GM18861 (cell line): ENCODE data around the gene FBXO27.
"Not testable (repeated sequence)": the region's sequence is repeated elsewhere in the genome, so short reads cannot be mapped to it uniquely, and the experiment has no call there.

Experiments used
- ATAC-seq: cut with Tn5 transposase; IDR thresholded peaks from one replicate; pipeline ENCODE4 v1.9.1; 2021; ENCODE audit not compliant: unreplicated experiment

The FBXO27 gene

GRCh38 chr19:39032063-39032918, at the start of gene FBXO27:
FBXO27 (minus strand) TSS chr19:39032549; CDS start chr19:39032227, 322 bp downstream.
- ATAC-seq = no peak

GRCh38 chr19:39080431-39080830, 48.1 kb upstream of the FBXO27 start:
- no peak for ATAC-seq

GRCh38 chr19:39078436-39079200, 46.3 kb upstream of the FBXO27 start:
- no peak for ATAC-seq

- ATAC-seq = no peak
Measured at GRCh38 chr19:39077323-39077722, 45.0 kb upstream of the FBXO27 start.

- no peak for ATAC-seq
Measured at GRCh38 chr19:39074942-39075341, 42.6 kb upstream of the FBXO27 start.

- ATAC-seq = no peak
Measured at GRCh38 chr19:39074205-39074692, 41.9 kb upstream of the FBXO27 start.

GRCh38 chr19:39070888-39071287, 38.5 kb upstream of the FBXO27 start:
- no peak for ATAC-seq

GRCh38 chr19:39068259-39068658, 35.9 kb upstream of the FBXO27 start:
- not testable (repeated sequence) for ATAC-seq

- ATAC-seq = no peak
Measured at GRCh38 chr19:39067104-39067503, 34.8 kb upstream of the FBXO27 start.

- no peak for ATAC-seq
Measured at GRCh38 chr19:39065928-39066327, 33.6 kb upstream of the FBXO27 start.

GRCh38 chr19:39064405-39064804, 32.1 kb upstream of the FBXO27 start:
- ATAC-seq = no peak

GRCh38 chr19:39060171-39060570, 27.8 kb upstream of the FBXO27 start:
- no peak for ATAC-seq

- ATAC-seq = no peak
Measured at GRCh38 chr19:39059302-39059701, 27.0 kb upstream of the FBXO27 start.

- no peak for ATAC-seq
Measured at GRCh38 chr19:39057615-39058014, 25.3 kb upstream of the FBXO27 start.

GRCh38 chr19:39054091-39054470, 21.7 kb upstream of the FBXO27 start:
- no peak for ATAC-seq

GRCh38 chr19:39053276-39054090, 21.1 kb upstream of the FBXO27 start:
- no peak for ATAC-seq

GRCh38 chr19:39052846-39053245, 20.5 kb upstream of the FBXO27 start:
- ATAC-seq = no peak

GRCh38 chr19:39052243-39052746, 19.9 kb upstream of the FBXO27 start:
- no peak for ATAC-seq

- no peak for ATAC-seq
Measured at GRCh38 chr19:39047073-39047472, 14.7 kb upstream of the FBXO27 start.

GRCh38 chr19:39046037-39046821, 13.9 kb upstream of the FBXO27 start:
- ATAC-seq = no peak
